Transverse colon (tissue), 4 donors: ENCODE measurements around the gene OSGIN1. TPM values are rescaled to one million over a fixed set of nuclear protein-coding genes. Genes with fewer than 3 reads are reported as not detected.

Experiments
- DNase-seq: peaks from one replicate; pipeline ENCODE4 v3.0.0-alpha.2; 2019
- H3K27ac ChIP-seq, 4 donors: fragments of 200-600 bp; sonication (generic); 2 replicates each; pipeline ENCODE4 v1.5.1; 2016 to 2018; ENCODE audit warnings: inconsistent platforms in 4 of 4
- H3K27me3 ChIP-seq: fragments of 200-600 bp; sonication (generic); 2 replicates; pipeline ENCODE4 v1.5.1; 2017; ENCODE audit warnings: inconsistent platforms
- H3K36me3 ChIP-seq, 4 donors: fragments of 200-600 bp; sonication (generic); 2 replicates each; pipeline ENCODE4 v1.5.1; 2017 to 2019; ENCODE audit warnings: inconsistent platforms in 4 of 4
- H3K4me1 ChIP-seq, 4 donors: fragments of 200-600 bp; sonication (generic); 2 replicates each; pipeline ENCODE4 v1.5.1; 2017 to 2020; ENCODE audit warnings: inconsistent platforms in 4 of 4
- H3K4me3 ChIP-seq, 4 donors: fragments of 200-600 bp; sonication (generic); 1 replicate in 1 of 4; 2 replicates in 3 of 4; pipeline versions ENCODE4 v1.5.1 to v1.6.1; 2017 to 2019; ENCODE audit warnings: inconsistent platforms in 4 of 4
- H3K9me3 ChIP-seq, 2 donors: fragments of 200-600 bp; sonication (generic); 2 replicates each; pipeline ENCODE4 v1.5.1; 2017 to 2019; ENCODE audit warnings: inconsistent platforms in 2 of 2
- EP300 ChIP-seq: sonication (generic); formaldehyde crosslinking; IDR thresholded peaks from one replicate; pipeline ENCODE4 v1.6.1; 2017; ENCODE audit warnings: antibody characterized with exemption, low read depth
- POLR2A ChIP-seq: fragments of 450-650 bp; IDR thresholded peaks from one replicate; pipeline ENCODE4 v1.6.1; 2016; ENCODE audit warnings: antibody characterized with exemption, mild to moderate bottlenecking, moderate library complexity
- POLR2AphosphoS5 ChIP-seq, 3 donors: sonication (generic); formaldehyde crosslinking; IDR thresholded peaks; one replicate each; pipeline ENCODE4 v1.6.1; 2016; ENCODE audit warnings: antibody characterized with exemption in 3 of 3
- WGBS, 2 donors: methylation state at CpG; one replicate each; pipeline ENCODE4 v1.1.5; 2018; ENCODE audit warnings: low coverage in 1 of 2; 5-methylcytosine and 5-hydroxymethylcytosine counted together
- in situ Hi-C, 4 donors: fragments of 200-750 bp; cut with MboI; loops; one replicate each; pipeline versions ENCODE4 v1.15.0 to v1.15.1; 2017; ENCODE audit warnings: low sequenced_read_pairs in 3 of 4, low pct_ligation_motif_present in 1 of 4, low pct_unique_long_range_greater_than_20kb in 1 of 4
- intact Hi-C: fragments of 100-400 bp; cut with DNase I; formaldehyde crosslinking; loops from one replicate; pipeline ENCODE4 v1.15.1; 2023; ENCODE audit warnings: low total_unique reads
- total RNA-seq, 4 donors: library from RNA; depleted of rRNA; stranded (reverse); fragments of >200 nt; gene quantifications; one replicate each; pipeline ENCODE4 v1.1.0, GENCODE V29; 2016
- TF ChIP-seq, protein P1 (sequence below), 5 experiments: fragments of 200-600 bp in 3 of 5; fragments of 450-650 bp in 2 of 5; sonication (generic) in 3 of 5; IDR thresholded peaks; 1 replicate in 2 of 5; 2 replicates in 3 of 5; pipeline ENCODE4 v1.5.1; 2016 to 2017; ENCODE audit warnings: antibody characterized with exemption in 5 of 5, inconsistent platforms in 3 of 5, mild to moderate bottlenecking in 2 of 5, moderate library complexity in 1 of 5

Gene OSGIN1
- total RNA-seq, 4 donors from 2014 or later, result 10.7 to 26.2 (median 16.7) TPM

DNA sequence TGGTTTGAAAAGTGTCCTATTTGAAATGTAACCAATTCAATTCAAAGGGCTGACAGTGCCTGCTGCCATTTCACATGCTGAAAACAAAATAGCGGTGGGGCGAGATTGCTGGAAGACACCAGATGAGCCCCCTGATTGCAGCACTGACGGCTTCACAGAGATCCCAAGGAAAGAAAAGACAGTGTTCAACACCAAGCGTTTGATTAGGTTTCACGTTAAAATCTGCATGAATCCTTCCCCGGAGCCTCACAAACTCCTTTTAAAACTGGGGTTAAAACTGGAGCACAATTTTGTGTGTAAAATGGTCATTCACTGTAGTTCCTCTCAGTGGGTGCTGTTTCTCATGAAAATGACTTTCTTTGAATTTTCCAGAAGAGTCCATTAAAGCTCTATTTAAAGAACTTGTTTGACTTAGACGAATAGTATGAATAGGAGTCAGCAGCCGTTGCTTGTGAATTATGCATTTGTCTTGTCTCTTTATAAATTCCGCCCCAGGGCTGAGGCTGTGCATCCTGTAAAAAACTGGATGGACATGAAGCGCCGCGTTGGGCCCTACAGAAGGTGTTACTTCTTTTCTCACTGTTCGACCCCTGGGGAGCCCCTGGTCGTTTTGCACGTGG lies 45.3 kb upstream of the OSGIN1 start:
- no peak for TF ChIP-seq EP300
- TF ChIP-seq, protein P1, sequence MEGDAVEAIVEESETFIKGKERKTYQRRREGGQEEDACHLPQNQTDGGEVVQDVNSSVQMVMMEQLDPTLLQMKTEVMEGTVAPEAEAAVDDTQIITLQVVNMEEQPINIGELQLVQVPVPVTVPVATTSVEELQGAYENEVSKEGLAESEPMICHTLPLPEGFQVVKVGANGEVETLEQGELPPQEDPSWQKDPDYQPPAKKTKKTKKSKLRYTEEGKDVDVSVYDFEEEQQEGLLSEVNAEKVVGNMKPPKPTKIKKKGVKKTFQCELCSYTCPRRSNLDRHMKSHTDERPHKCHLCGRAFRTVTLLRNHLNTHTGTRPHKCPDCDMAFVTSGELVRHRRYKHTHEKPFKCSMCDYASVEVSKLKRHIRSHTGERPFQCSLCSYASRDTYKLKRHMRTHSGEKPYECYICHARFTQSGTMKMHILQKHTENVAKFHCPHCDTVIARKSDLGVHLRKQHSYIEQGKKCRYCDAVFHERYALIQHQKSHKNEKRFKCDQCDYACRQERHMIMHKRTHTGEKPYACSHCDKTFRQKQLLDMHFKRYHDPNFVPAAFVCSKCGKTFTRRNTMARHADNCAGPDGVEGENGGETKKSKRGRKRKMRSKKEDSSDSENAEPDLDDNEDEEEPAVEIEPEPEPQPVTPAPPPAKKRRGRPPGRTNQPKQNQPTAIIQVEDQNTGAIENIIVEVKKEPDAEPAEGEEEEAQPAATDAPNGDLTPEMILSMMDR (IDR thresholded peaks at IDR 0.05), result no peak
- no peak for TF ChIP-seq POLR2AphosphoS5 (IDR thresholded peaks at IDR 0.05)
- no peak for TF ChIP-seq POLR2A
- Histone ChIP-seq H3K27ac (no peak overlapping the region), H3K4me3 (no peak overlapping the region), H3K4me1 (peaks cover 0 to 4% (median 0%) of the 10 kb centered on the region in 4 donors), H3K9me3 (no peaks in the 10 kb centered on the region), H3K36me3 (peaks cover 0 to 27% (median 11%) of the 10 kb centered on the region in 4 donors), H3K27me3 (no peaks in the 10 kb centered on the region)
- intact Hi-C loops, result no loop called here
- DNase-seq, result no peak
- in situ Hi-C loops, result no loop called here
- 86 to 91% methylated on average over 10 to 15 of the region's 15 CpGs for WGBS, 2 donors

DNA sequence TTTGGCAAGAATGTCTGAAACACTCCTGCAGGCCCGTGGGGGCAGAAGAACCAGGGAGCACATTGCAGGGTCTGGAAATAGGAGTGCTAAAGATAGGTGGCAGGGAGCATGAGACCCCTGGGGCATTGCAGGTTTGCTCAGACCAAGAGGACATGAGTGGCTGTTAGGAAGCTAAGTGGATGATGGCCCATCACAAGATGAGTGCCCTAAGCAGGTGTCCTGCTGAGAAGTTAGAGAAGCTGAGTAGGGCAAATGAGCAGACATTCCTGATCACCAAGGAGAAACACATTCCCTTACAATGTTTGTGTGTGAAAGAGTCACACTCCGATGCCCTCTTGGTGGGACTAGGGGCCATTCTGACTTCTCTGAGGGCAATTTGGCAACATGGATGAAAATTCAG lies 44.2 kb upstream of the OSGIN1 start:
- WGBS, 2 donors, result 83 to 86% methylated on average over 1 to 2 of the region's 2 CpGs
- intact Hi-C loops, result no loop called here
- TF ChIP-seq POLR2AphosphoS5 (IDR thresholded peaks at IDR 0.05) (no peak), EP300 (no peak), POLR2A (no peak)
- TF ChIP-seq, protein P1 (IDR thresholded peaks at IDR 0.05), result no peak
- Histone ChIP-seq H3K27ac (no peak overlapping the region), H3K27me3 (no peaks in the 10 kb centered on the region), H3K36me3 (peaks cover 0 to 32% (median 13%) of the 10 kb centered on the region in 4 donors), H3K4me3 (no peak overlapping the region), H3K4me1 (no peaks in the 10 kb centered on the region), H3K9me3 (no peaks in the 10 kb centered on the region)
- in situ Hi-C loops, result no loop called here
- DNase-seq, result no peak

DNA sequence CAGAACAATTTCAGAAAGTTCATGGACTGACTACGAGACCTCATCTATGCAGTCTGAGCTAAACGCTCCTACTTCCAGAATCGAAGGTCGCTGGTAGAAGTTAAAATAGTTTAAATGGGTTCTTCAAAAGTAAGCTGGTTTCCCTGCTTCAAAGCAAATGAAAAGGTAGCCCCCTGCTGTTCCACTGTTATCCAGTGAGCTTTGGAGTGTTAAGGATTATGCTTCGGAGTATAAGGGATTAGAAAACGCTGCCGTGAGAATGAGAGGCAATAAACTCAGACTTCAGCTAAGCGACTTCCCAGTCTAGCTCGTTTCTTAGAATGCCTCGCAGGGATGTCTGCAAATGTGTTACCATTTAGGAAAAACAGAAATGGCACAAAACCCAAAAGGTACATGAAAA lies 41.8 kb upstream of the OSGIN1 start:
- Histone ChIP-seq H3K9me3 (no peaks in the 10 kb centered on the region), H3K27me3 (no peaks in the 10 kb centered on the region), H3K4me3 (no peak overlapping the region), H3K36me3 (peaks cover 0 to 39% (median 18%) of the 10 kb centered on the region in 4 donors), H3K27ac (no peak overlapping the region), H3K4me1 (no peaks in the 10 kb centered on the region)
- intact Hi-C loops, result no loop called here
- TF ChIP-seq POLR2A, result no peak
- no peak for TF ChIP-seq EP300
- TF ChIP-seq, protein P1 (IDR thresholded peaks at IDR 0.05), result no peak
- no peak for TF ChIP-seq POLR2AphosphoS5 (IDR thresholded peaks at IDR 0.05)
- in situ Hi-C loops, result no loop called here
- 89 to 92% methylated on average over 3 to 10 of the region's 10 CpGs for WGBS, 2 donors
- no peak for DNase-seq

DNA sequence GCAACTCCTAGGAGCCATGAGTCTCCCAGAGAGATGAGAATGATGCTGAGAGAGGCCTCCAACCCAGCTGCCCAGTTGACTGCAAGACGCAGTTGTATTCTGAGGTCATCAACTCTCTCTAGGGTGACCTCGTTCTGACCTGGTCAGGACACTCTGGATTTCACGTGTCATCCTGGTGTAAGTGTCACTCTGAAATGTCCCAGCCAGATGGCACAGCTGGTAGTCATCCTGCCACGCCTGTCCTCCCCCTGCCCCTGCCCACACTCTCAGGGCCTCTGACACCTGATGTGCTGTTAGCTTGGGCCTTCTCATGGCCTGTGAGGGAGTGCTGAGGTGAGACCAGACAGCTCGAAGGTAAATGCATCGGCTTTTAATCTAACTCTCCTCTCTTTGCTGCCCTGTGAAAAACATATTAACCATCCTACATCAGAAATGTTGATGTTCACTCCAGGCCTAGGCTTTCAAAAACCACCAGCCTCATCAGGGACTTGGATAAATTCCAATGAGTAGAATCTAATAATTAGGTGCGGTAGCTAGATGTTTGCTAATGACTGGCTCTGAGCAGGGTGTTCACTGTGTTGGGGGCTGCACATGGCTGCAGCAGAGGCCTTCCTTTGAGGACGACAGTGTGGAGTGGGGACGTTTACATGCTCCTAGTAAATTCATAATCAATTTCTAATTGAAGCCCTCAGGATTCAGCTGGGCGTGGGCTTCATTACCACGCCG lies 40.4 kb upstream of the OSGIN1 start:
- intact Hi-C loops, result no loop called here

More for the DNA sequence above, 40.4 kb upstream of the OSGIN1 start:
- WGBS, 2 donors, result 88% methylated on average over 12 of the region's 12 CpGs; no CpG with 5 or more reads in 1 of the 2 donors
- no peak for DNase-seq
- no peak overlapping the region for H3K27ac ChIP-seq
- no peaks in the 10 kb centered on the region for H3K4me1 ChIP-seq
- in situ Hi-C loops, result no loop called here
- H3K36me3 ChIP-seq, result peaks cover 0 to 39% (median 14%) of the 10 kb centered on the region in 4 donors
- TF ChIP-seq EP300 (no peak), POLR2A (no peak), POLR2AphosphoS5 (IDR thresholded peaks at IDR 0.05) (no peak)
- TF ChIP-seq, protein P1 (IDR thresholded peaks at IDR 0.05), result no peak
- no peaks in the 10 kb centered on the region for H3K9me3 ChIP-seq
- H3K27me3 ChIP-seq, result no peaks in the 10 kb centered on the region
- H3K4me3 ChIP-seq, result no peak overlapping the region
